Cardiac muscle cell (in vitro differentiated cells and primary cell): ENCODE data around the gene P2RY6. TPM values are rescaled to one million over a fixed set of nuclear protein-coding genes. Genes with fewer than 3 reads are reported as not detected.
"Not testable (repeated sequence)": the region's sequence is repeated elsewhere in the genome, so short reads cannot be mapped to it uniquely, and the experiment has no call there.

Experiments used
- DNase-seq, 2 donors: peaks; one replicate each; pipeline versions ENCODE4 v3.0.0 to v3.0.0-alpha.2; 2010 to 2017; ENCODE audit warnings: low read depth in 1 of 2, low spot score in 1 of 2
- H3K27ac ChIP-seq: fragments of 200-600 bp; sonication (generic); 2 replicates; pipeline ENCODE4 v1.5.1; 2016
- H3K27me3 ChIP-seq: fragments of 200-600 bp; sonication (generic); 2 replicates; pipeline ENCODE4 v1.6.0; 2016; ENCODE audit warnings: control low read depth
- H3K36me3 ChIP-seq: fragments of 200-600 bp; sonication (generic); 2 replicates; pipeline ENCODE4 v1.5.1; 2016; ENCODE audit warnings: control low read depth
- H3K4me1 ChIP-seq: fragments of 200-600 bp; sonication (generic); 2 replicates; pipeline ENCODE4 v1.8.1; 2017; ENCODE audit warnings: low read depth, mild to moderate bottlenecking, mixed run types
- H3K4me3 ChIP-seq: fragments of 200-600 bp; sonication (generic); 2 replicates; pipeline ENCODE4 v1.5.1; 2016; ENCODE audit warnings: mild to moderate bottlenecking
- H3K9me3 ChIP-seq: fragments of 200-600 bp; sonication (generic); 2 replicates; pipeline ENCODE4 v1.5.1; 2017; ENCODE audit warnings: low read depth, mild to moderate bottlenecking, control low read depth
- CTCF ChIP-seq: IDR thresholded peaks from 2 replicates; pipeline ENCODE4 v1.5.1; 2012; ENCODE audit warnings: low read depth, mild to moderate bottlenecking, low read length
- polyA plus RNA-seq: library from polyadenylated mRNA; unstranded; fragments of >200 nt; fragmentation: Nextera tagmentation; extraction: Ambion mirVana; gene quantifications from 2 replicates; pipeline ENCODE4 v1.2.1, GENCODE V29; 2016
- total RNA-seq: library from RNA; depleted of rRNA; stranded (reverse); fragments of >200 nt; gene quantifications from 2 replicates; pipeline ENCODE4 v1.2.3, GENCODE V29; 2016

Gene P2RY6
- total and polyA plus RNA-seq, 2 experiments from 2014 or later: 0.39 TPM; not detected in 1

- H3K27me3 ChIP-seq: no peaks in the 10 kb centered on the region
- H3K4me1 ChIP-seq: peaks cover 8% of the 10 kb centered on the region
- no peak for DNase-seq
- no peak overlapping the region for H3K4me3 ChIP-seq
- no peak for TF ChIP-seq CTCF
- no peak overlapping the region for H3K27ac ChIP-seq
- H3K9me3 ChIP-seq: no peaks in the 10 kb centered on the region
- H3K36me3 ChIP-seq: no peaks in the 10 kb centered on the region
Observed at GRCh38 chr11:73229896-73230875, 42.0 kb upstream of the P2RY6 start.

- Histone ChIP-seq H3K27ac (no peak overlapping the region), H3K36me3 (no peaks in the 10 kb centered on the region), H3K4me1 (peaks cover 8% of the 10 kb centered on the region), H3K4me3 (no peak overlapping the region), H3K27me3 (no peaks in the 10 kb centered on the region), H3K9me3 (no peaks in the 10 kb centered on the region)
- DNase-seq: no peak
- no peak for TF ChIP-seq CTCF
Observed at GRCh38 chr11:73230931-73231330, 41.2 kb upstream of the P2RY6 start.

- not testable (repeated sequence) for DNase-seq, H3K27me3 ChIP-seq, H3K4me3 ChIP-seq, H3K4me1 ChIP-seq, H3K9me3 ChIP-seq, H3K27ac ChIP-seq, H3K36me3 ChIP-seq
Observed at GRCh38 chr11:73232487-73232886, 39.7 kb upstream of the P2RY6 start.

- H3K9me3 ChIP-seq: no peaks in the 10 kb centered on the region
- peaks cover 8% of the 10 kb centered on the region for H3K4me1 ChIP-seq
- DNase-seq: no peak
- no peak overlapping the region for H3K4me3 ChIP-seq
- TF ChIP-seq CTCF: no peak
- H3K27me3 ChIP-seq: no peaks in the 10 kb centered on the region
- H3K27ac ChIP-seq: no peak overlapping the region
- no peaks in the 10 kb centered on the region for H3K36me3 ChIP-seq
Observed at GRCh38 chr11:73233211-73233610, 38.9 kb upstream of the P2RY6 start.

- H3K9me3 ChIP-seq: no peaks in the 10 kb centered on the region
- TF ChIP-seq CTCF: no peak
- H3K36me3 ChIP-seq: no peaks in the 10 kb centered on the region
- H3K27me3 ChIP-seq: no peaks in the 10 kb centered on the region
- no peak overlapping the region for H3K4me3 ChIP-seq
- peak in 1 of 2 donors; percentile 10 for DNase-seq
- peaks cover 6% of the 10 kb centered on the region for H3K4me1 ChIP-seq
- H3K27ac ChIP-seq: no peak overlapping the region
Observed at GRCh38 chr11:73233692-73234470, 38.3 kb upstream of the P2RY6 start.
